Progenitor cell of endocrine pancreas (in vitro differentiated cells): ENCODE measurements around the gene FOXA3. TPM values are rescaled to one million over a fixed set of nuclear protein-coding genes. Genes with fewer than 3 reads are reported as not detected.
A peak's percentile ranks its signal among the peaks of the same experiment; 100 is the strongest.

Experiments
- DNase-seq: peaks from one replicate; pipeline ENCODE4 v3.0.0; 2021; ENCODE audit warnings: low spot score; ENCODE audit not compliant: unreplicated experiment
- H3K27ac Mint-ChIP-seq: 2 replicates; pipeline ENCODE4 v1.8.0; 2021; ENCODE audit warnings: mild to moderate bottlenecking, moderate library complexity, mixed read lengths
- H3K27me3 Mint-ChIP-seq: 2 replicates; pipeline ENCODE4 v1.8.0; 2021; ENCODE audit warnings: mixed read lengths
- H3K36me3 Mint-ChIP-seq: 2 replicates; pipeline ENCODE4 v1.8.0; 2022; ENCODE audit warnings: mixed read lengths; ENCODE audit not compliant: insufficient read depth
- H3K4me1 Mint-ChIP-seq: 2 replicates; pipeline ENCODE4 v1.8.0; 2021; ENCODE audit warnings: low read depth, mixed read lengths
- H3K4me3 Mint-ChIP-seq: 2 replicates; pipeline ENCODE4 v1.8.0; 2021; ENCODE audit warnings: low read depth, mild to moderate bottlenecking, moderate library complexity, mixed read lengths
- H3K9me3 Mint-ChIP-seq: 2 replicates; pipeline ENCODE4 v1.8.0; 2021; ENCODE audit warnings: low read depth, mixed read lengths
- total RNA-seq: library from RNA; stranded (reverse); gene quantifications from 2 replicates; pipeline ENCODE4 v1.2.1, GENCODE V29; 2021
- TF ChIP-seq, protein P1 (sequence below): fragments of 200-600 bp; sonication (generic); IDR thresholded peaks from one replicate; pipeline ENCODE4 v1.5.0; 2021; ENCODE audit warnings: antibody characterized with exemption, mild to moderate bottlenecking; ENCODE audit not compliant: unreplicated experiment

Gene FOXA3
- total RNA-seq, 1 donor from 2014 or later: 23.5 TPM

DNA sequence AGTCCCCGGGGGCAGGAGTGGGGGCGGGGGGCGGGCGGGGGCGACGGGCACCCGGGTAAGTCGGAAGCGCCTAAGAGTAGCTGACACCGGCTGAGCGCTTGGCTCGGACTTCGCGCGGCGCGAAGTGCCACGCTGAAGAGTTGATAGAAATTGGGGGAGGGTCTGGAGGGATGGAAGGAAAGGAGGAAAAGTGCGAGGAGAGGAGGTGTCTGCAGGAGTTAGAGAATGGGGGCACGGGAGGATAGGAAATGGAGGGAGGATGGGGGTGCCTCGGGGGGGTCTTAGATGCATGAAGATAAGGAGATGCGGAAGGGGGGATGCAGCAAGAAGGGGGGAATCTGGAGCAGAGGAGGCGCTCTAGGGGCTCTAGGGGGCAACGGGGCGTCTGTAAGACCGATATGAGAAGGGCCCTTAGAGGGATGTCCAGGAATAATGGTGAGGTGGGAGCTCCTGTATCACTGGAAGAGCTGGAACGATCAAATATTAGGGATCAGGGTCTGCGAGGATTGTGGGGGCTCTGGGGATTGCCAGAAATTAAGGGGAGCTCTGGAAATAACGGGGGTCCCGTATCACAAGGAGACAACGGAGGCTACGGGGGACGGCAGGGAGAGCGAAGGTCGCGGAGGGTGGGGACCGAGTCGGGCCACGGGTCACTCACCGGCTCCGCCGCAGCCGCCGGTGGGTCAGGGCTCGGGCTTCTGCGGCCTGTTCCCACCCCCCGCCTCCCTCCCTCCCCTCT lies 38.0 kb downstream of the FOXA3 start, which contains the start of gene MYPOP:
TSS of gene MYPOP (minus strand) at position 702 of the 739 bp plus-strand sequence. CDS start 840 bp downstream, outside the sequence.
- Mint-ChIP-seq H3K9me3 (no peaks in the 10 kb centered on the region), H3K27ac (peak within 1 kb of the TSS; percentile 76), H3K27me3 (peaks cover 9% of the 10 kb centered on the region), H3K36me3 (peaks cover 15% of the 10 kb centered on the region), H3K4me1 (peaks cover 2% of the 10 kb centered on the region), H3K4me3 (peak within 1 kb of the TSS; percentile 88)
- DNase-seq: no peak
- TF ChIP-seq, protein P1, sequence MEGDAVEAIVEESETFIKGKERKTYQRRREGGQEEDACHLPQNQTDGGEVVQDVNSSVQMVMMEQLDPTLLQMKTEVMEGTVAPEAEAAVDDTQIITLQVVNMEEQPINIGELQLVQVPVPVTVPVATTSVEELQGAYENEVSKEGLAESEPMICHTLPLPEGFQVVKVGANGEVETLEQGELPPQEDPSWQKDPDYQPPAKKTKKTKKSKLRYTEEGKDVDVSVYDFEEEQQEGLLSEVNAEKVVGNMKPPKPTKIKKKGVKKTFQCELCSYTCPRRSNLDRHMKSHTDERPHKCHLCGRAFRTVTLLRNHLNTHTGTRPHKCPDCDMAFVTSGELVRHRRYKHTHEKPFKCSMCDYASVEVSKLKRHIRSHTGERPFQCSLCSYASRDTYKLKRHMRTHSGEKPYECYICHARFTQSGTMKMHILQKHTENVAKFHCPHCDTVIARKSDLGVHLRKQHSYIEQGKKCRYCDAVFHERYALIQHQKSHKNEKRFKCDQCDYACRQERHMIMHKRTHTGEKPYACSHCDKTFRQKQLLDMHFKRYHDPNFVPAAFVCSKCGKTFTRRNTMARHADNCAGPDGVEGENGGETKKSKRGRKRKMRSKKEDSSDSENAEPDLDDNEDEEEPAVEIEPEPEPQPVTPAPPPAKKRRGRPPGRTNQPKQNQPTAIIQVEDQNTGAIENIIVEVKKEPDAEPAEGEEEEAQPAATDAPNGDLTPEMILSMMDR: no peak

DNA sequence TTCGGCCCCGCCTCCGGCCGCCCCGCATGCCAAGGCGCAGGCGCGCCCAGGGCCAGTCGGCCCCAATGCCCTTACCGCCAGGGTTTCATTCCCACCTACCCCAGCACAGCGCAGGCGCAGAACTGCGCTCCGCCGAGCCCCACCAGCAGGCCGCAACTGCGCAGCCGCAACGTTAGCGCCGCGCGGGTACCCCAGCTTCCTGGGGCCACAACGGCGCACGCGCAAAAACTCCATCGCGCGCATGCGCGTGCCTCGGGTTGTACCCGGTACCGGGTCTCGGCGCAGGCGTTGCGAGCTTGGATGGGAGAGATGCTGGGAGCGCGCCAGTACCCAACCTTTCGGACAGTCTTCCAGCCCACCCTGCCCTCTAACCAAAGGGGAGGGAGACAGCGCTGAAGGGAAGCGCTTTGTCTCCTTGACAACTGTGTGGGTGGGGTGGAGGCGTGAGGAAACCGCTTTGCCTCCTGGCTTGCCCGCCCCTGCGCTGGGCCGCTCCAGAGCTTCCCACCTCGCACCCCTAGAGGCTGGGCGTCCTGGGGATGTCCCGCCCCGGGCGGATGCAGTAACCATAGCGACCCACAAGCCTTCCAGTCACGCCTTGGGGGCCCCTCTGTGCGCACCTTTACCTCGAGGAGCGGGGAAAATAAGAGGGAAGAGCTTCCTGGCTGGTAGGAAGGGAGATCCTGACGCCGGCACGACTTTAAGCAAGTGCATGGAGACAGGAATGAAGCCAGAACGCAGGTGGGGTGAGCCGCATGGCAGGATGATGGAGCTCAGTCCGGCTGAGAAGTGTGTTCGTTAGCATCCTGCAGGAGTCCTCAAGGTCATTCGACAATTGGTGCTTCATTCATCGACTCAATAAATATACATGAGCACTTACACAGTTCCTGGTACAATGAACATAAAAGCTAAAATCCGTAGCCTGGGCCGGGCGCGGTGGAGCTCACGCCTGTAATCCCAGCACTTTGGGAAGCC lies 38.8 kb downstream of the FOXA3 start:
- Mint-ChIP-seq H3K4me1 (peaks cover 2% of the 10 kb centered on the region), H3K27ac (peak overlapping the region; percentile 76)
- TF ChIP-seq, protein P1: peak; percentile 11

DNA sequence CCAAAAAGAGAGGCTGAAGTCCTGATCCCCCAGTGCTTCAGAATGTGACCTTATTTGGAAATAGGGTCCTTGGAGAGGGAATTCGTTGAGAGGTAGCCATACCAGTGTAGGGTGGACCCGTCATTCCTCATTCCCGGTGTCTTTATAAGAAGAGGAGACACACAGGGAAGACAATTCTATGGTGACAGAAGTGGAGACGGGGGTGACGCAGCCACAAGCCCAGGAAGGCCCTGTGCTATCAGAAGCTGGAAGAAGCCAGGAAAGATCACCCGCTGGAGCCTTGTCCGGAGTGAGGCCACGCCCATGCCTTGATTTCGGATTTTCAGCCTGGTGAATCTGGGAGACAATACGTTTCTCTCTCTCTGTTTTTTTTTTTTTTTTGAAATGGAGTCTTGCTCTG lies 40.9 kb downstream of the FOXA3 start:
- Mint-ChIP-seq H3K27ac (no peak overlapping the region), H3K4me3 (no peak overlapping the region), H3K9me3 (no peaks in the 10 kb centered on the region), H3K27me3 (peaks cover 9% of the 10 kb centered on the region), H3K4me1 (peaks cover 2% of the 10 kb centered on the region), H3K36me3 (peaks cover 8% of the 10 kb centered on the region)
- no peak for DNase-seq
- TF ChIP-seq, protein P1: no peak

More for the DNA sequence above, 38.8 kb downstream of the FOXA3 start:
- Mint-ChIP-seq H3K4me3 (peak overlapping the region; percentile 88), H3K27me3 (peaks cover 9% of the 10 kb centered on the region), H3K9me3 (no peaks in the 10 kb centered on the region), H3K36me3 (peaks cover 15% of the 10 kb centered on the region)
- DNase-seq: peak; percentile 99

DNA sequence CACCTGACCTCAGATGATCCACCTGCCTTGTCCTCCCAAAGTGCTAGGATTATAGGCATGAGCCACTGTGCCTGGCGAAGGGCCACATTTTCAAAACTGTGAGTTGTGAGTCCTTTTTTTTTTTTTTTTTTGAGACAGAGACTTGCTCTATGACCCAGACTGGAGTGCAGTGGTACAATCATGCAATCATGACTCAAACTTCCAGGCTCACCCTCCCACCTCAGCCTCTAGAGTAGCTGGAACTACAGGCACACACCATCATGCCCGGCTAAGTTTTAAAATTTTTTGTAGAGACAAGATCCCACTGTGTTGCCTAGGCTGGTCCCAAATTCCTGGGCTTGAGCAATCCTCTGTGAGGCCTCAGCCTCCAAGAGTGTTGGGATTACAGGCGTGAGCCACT lies 42.1 kb downstream of the FOXA3 start:
- no peak overlapping the region for H3K27ac Mint-ChIP-seq
- TF ChIP-seq, protein P1: no peak
- no peak overlapping the region for H3K4me3 Mint-ChIP-seq
- H3K4me1 Mint-ChIP-seq: no peaks in the 10 kb centered on the region
- no peak for DNase-seq
- no peaks in the 10 kb centered on the region for H3K9me3 Mint-ChIP-seq
- peaks cover 7% of the 10 kb centered on the region for H3K27me3 Mint-ChIP-seq
- H3K36me3 Mint-ChIP-seq: no peaks in the 10 kb centered on the region

DNA sequence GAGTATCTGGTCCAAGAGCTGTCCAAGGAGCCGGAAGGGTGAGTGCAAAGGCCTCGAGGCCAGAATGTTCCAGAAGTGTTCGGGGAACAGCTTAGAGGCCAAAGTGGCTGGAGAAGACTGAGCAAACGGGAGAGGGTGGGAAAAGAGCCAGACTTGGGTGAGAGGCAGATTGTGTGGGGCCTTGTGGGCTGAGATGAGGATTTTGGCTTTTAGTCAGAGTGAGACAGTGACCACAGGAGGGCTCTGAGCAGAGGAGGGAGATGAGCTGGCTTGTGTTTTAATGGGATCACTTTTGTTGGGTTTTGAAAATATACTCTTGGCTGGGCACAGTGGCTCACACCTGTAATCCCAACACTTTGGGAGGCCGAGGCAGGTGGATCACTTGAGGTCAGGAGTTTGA lies 44.8 kb downstream of the FOXA3 start:
- no peak for DNase-seq
- peaks cover 11% of the 10 kb centered on the region for H3K27me3 Mint-ChIP-seq
- H3K4me3 Mint-ChIP-seq: no peak overlapping the region
- TF ChIP-seq, protein P1: no peak
- no peaks in the 10 kb centered on the region for H3K4me1 Mint-ChIP-seq
- H3K9me3 Mint-ChIP-seq: no peaks in the 10 kb centered on the region
- H3K36me3 Mint-ChIP-seq: no peaks in the 10 kb centered on the region
- H3K27ac Mint-ChIP-seq: no peak overlapping the region
